Measurements from ENCODE around the gene TMEM63B. TPM values are rescaled to one million over a fixed set of nuclear protein-coding genes. Genes with fewer than 3 reads are reported as not detected.
A peak's percentile ranks its signal among the peaks of the same experiment; 100 is the strongest.

The TMEM63B gene
- total RNA-seq, 1 donor from 2014 or later: 33.4 TPM

DNA sequence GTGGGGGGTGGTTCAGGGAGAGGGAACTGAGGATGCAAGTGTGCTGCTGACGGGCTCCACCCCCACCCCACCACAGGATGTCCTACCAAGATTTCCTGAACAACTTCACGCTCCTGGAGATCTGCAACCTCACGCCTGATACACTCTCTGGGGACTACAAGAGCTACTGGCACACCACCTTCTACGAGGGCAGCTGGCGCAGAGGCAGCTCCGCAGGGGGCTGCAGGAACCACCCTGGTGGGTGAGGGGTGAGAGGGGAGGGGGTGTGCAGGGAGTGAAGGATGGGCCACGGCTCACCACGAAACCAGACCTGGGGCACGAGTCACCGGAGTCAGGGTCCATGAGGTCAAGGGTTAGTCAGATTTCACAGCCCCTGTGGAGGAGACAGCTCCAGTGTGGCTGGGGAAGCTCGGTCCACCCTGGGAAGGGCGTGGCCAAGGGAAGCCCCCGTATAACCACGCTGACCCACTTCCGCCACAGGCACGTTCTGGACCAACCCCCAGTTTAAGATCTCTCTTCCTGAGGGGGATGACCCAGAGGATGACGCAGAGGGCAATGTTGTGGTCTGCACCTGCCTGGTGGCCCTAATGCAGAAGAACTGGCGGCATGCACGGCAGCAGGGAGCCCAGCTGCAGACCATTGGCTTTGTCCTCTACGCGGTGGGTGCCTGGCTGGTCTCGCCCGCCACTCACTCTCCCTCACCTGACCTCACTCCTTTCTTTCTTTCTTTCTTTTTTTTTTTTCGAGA lies 49.6 kb downstream of the TMEM63B start:
- Mint-ChIP-seq H3K27ac (ENCODE audit: unreplicated experiment) (no peak overlapping the region), H3K27me3 (ENCODE audit: unreplicated experiment) (peaks cover 7% of the 10 kb centered on the region), H3K4me3 (ENCODE audit: unreplicated experiment) (no peak overlapping the region), H3K4me1 (ENCODE audit: unreplicated experiment) (peaks cover 40% of the 10 kb centered on the region), H3K9me3 (ENCODE audit: unreplicated experiment) (no peaks in the 10 kb centered on the region), H3K36me3 (ENCODE audit: low read depth, unreplicated experiment) (no peaks in the 10 kb centered on the region)
- DNase-seq (ENCODE audit: low spot score): no peak
- TF ChIP-seq, protein P1, sequence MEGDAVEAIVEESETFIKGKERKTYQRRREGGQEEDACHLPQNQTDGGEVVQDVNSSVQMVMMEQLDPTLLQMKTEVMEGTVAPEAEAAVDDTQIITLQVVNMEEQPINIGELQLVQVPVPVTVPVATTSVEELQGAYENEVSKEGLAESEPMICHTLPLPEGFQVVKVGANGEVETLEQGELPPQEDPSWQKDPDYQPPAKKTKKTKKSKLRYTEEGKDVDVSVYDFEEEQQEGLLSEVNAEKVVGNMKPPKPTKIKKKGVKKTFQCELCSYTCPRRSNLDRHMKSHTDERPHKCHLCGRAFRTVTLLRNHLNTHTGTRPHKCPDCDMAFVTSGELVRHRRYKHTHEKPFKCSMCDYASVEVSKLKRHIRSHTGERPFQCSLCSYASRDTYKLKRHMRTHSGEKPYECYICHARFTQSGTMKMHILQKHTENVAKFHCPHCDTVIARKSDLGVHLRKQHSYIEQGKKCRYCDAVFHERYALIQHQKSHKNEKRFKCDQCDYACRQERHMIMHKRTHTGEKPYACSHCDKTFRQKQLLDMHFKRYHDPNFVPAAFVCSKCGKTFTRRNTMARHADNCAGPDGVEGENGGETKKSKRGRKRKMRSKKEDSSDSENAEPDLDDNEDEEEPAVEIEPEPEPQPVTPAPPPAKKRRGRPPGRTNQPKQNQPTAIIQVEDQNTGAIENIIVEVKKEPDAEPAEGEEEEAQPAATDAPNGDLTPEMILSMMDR (IDR thresholded peaks at IDR 0.05; ENCODE audit: unreplicated experiment): no peak

DNA sequence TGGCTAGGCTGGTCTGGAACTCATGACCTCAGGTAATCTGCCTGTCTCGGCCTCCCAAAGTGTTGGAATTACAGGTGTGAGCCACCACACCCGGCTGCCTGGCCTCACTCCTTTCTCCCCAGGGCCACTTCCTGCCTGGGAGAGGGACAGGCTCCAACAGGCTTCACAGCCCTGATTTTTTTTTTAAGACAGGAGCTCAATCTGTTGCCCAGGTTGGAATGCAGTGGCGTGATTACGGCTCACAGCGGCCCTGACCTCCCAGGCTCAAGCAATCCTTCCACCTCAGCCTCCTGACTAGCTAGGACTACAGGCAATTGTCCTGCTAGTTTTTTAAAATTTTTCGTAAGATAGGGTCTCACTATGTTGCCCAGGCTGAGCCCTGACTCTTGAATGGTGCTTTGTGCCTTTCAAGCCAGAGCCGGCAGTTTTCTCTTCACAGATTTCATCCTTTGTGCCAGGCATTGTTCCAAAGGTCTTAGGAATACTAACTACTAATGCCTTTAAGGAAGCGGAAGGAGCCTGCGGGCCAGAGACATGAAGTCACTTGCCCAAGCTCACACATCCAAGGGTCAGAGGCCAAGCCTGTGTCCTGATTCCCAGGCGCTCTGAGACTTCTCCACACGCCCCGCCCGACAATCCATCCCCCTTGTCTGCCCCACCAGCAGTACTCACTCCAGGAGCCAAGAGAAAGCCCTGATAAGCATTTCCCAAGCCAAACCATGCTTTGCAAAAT lies 50.5 kb downstream of the TMEM63B start:
- H3K27me3 Mint-ChIP-seq (ENCODE audit: unreplicated experiment): peaks cover 7% of the 10 kb centered on the region
- peaks cover 38% of the 10 kb centered on the region for H3K4me1 Mint-ChIP-seq (ENCODE audit: unreplicated experiment)
- H3K36me3 Mint-ChIP-seq (ENCODE audit: low read depth, unreplicated experiment): no peaks in the 10 kb centered on the region
- TF ChIP-seq, protein P1 (IDR thresholded peaks at IDR 0.05; ENCODE audit: unreplicated experiment): no peak
- no peak overlapping the region for H3K4me3 Mint-ChIP-seq (ENCODE audit: unreplicated experiment)
- DNase-seq (ENCODE audit: low spot score): no peak
- H3K27ac Mint-ChIP-seq (ENCODE audit: unreplicated experiment): peak overlapping the region; percentile 52
- H3K9me3 Mint-ChIP-seq (ENCODE audit: unreplicated experiment): no peaks in the 10 kb centered on the region

- TF ChIP-seq, protein P1 (IDR thresholded peaks at IDR 0.05; ENCODE audit: unreplicated experiment): no peak
- Mint-ChIP-seq H3K27me3 (ENCODE audit: unreplicated experiment) (peaks cover 9% of the 10 kb centered on the region), H3K4me1 (ENCODE audit: unreplicated experiment) (peaks cover 43% of the 10 kb centered on the region), H3K27ac (ENCODE audit: unreplicated experiment) (peak overlapping the region; percentile 52), H3K4me3 (ENCODE audit: unreplicated experiment) (no peak overlapping the region), H3K36me3 (ENCODE audit: low read depth, unreplicated experiment) (no peaks in the 10 kb centered on the region), H3K9me3 (ENCODE audit: unreplicated experiment) (no peaks in the 10 kb centered on the region)
- DNase-seq (ENCODE audit: low spot score): no peak
These were observed 51.2 kb downstream of the TMEM63B start for GRCh38 chr6:44178424-44179071.

- H3K27ac Mint-ChIP-seq (ENCODE audit: unreplicated experiment): peak overlapping the region; percentile 49
- peaks cover 7% of the 10 kb centered on the region for H3K27me3 Mint-ChIP-seq (ENCODE audit: unreplicated experiment)
- H3K9me3 Mint-ChIP-seq (ENCODE audit: unreplicated experiment): no peaks in the 10 kb centered on the region
- TF ChIP-seq, protein P1 (IDR thresholded peaks at IDR 0.05; ENCODE audit: unreplicated experiment): no peak
- no peak for DNase-seq (ENCODE audit: low spot score)
- H3K4me3 Mint-ChIP-seq (ENCODE audit: unreplicated experiment): no peak overlapping the region
- H3K36me3 Mint-ChIP-seq (ENCODE audit: low read depth, unreplicated experiment): no peaks in the 10 kb centered on the region
- peaks cover 46% of the 10 kb centered on the region for H3K4me1 Mint-ChIP-seq (ENCODE audit: unreplicated experiment)
These were observed 51.8 kb downstream of the TMEM63B start for GRCh38 chr6:44179072-44179536.
